Rectal smooth muscle tissue (tissue), 1 donor: ENCODE data around the gene DNAJC5.

Experiments
- H3K27ac ChIP-seq: one replicate; pipeline ENCODE4 v1.7.0; 2013; ENCODE audit warnings: low read depth, low read length, inconsistent platforms
- H3K27me3 ChIP-seq: one replicate; pipeline ENCODE4 v1.7.0; 2013; ENCODE audit warnings: low read length; ENCODE audit not compliant: control insufficient read depth, insufficient read depth
- H3K36me3 ChIP-seq: one replicate; pipeline ENCODE4 v1.7.0; 2013; ENCODE audit warnings: low read length; ENCODE audit not compliant: control insufficient read depth, insufficient read depth
- H3K4me1 ChIP-seq: one replicate; pipeline ENCODE4 v1.7.0; 2013; ENCODE audit warnings: low read length; ENCODE audit not compliant: control insufficient read depth, insufficient read depth
- H3K4me3 ChIP-seq: one replicate; pipeline ENCODE4 v1.7.0; 2013; ENCODE audit warnings: low read length
- H3K9ac ChIP-seq: one replicate; pipeline ENCODE4 v1.7.0; 2013; ENCODE audit warnings: low read length

DNAJC5 gene

DNA sequence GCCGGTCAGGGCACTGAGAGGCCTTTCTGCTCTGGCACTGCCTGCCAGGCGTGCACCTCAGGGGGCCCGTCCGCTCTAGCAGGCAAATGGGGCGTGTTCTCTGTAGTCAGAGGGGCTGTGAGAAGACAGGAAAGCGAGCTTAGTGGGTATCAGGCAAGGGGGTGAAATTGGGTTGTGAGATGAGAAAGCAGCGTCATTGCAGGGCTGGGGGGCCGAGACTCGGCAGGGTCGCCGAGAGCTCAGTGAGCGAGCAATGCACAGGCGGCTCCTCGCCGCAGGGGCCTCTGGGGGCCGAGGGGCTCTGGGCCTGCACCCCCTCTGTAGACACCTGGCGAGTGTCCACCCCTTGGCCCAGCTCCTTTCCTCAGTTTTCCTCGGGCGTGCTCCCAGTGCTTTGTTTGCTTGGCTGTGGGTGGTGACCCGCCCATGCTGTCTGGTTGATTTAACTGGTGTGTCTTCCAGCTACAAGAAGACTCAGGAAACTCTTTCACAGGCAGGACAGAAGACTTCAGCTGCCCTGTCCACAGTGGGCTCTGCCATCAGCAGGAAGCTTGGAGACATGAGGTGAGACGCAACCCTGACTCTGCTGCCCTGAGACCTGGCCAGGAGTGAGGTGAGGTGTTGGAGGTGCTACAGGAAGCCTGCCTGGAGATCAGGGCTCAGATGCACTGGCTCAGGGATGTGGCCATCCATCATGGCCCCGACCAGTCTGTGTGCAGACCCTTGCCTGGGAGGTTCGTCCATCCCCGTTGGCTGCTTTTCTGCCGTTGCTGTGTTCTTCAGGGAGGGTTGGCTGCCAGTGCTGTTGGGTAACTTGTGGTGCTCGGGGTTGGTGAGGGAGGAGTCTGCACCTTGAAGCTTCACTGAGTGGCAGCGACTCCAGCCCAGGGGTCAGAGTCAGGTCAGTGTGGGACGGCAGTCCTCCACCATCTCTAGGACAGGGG, 12.4 kb upstream of the DNAJC5 start:
- peaks cover 17% of the 10 kb centered on the region for H3K36me3 ChIP-seq
- H3K9ac ChIP-seq: no peak overlapping the region

GRCh38 chr20:63883201-63883593, 11.7 kb upstream of the DNAJC5 start:
- no peak overlapping the region for H3K4me3 ChIP-seq
- no peaks in the 10 kb centered on the region for H3K4me1 ChIP-seq
- peaks cover 17% of the 10 kb centered on the region for H3K36me3 ChIP-seq
- no peak overlapping the region for H3K9ac ChIP-seq
- no peak overlapping the region for H3K27ac ChIP-seq
- H3K27me3 ChIP-seq: no peaks in the 10 kb centered on the region

More for the DNA sequence above, 12.4 kb upstream of the DNAJC5 start:
- Histone ChIP-seq H3K4me3 (no peak overlapping the region), H3K27ac (no peak overlapping the region), H3K4me1 (no peaks in the 10 kb centered on the region), H3K27me3 (no peaks in the 10 kb centered on the region)

DNA sequence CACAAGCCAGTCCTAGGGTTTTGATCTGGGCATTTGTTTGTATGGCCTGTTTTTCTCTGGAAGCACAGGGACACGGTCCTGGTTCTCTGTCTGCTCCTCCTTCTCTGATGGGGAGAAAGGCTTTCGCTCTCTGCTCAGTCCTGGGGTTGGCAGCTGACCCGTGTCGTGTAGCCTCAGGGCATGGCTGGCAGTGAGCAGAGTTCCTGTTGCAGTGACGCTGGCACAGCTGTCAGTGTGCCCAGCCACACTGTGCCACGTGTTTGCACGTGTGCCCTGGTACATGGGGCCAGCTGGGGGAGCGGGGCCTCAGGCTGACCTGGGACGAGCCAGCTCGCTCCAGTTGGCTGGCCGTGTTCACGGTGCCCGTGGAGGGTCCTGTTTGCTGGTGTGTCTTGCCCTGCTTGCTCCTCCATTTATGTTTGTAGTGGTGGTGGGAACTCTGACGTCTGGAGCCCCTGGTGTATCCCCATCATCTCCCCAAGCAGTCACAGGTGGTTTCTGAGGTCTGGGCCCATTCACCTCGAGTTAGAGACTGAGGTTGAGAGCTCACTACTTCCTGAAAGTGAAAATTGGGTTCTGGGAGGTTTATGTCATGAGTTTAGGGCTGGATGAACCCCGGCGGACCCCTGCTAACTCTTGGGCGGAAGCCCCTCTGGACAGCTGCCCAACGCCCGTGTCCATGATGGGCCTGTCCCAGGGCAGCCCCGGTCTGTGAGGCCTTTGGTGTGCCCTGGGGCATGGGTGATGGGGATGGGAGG, 10.2 kb upstream of the DNAJC5 start:
- Histone ChIP-seq H3K27me3 (no peaks in the 10 kb centered on the region), H3K9ac (no peak overlapping the region), H3K4me1 (no peaks in the 10 kb centered on the region), H3K36me3 (peaks cover 24% of the 10 kb centered on the region), H3K4me3 (no peak overlapping the region), H3K27ac (no peak overlapping the region)

DNA sequence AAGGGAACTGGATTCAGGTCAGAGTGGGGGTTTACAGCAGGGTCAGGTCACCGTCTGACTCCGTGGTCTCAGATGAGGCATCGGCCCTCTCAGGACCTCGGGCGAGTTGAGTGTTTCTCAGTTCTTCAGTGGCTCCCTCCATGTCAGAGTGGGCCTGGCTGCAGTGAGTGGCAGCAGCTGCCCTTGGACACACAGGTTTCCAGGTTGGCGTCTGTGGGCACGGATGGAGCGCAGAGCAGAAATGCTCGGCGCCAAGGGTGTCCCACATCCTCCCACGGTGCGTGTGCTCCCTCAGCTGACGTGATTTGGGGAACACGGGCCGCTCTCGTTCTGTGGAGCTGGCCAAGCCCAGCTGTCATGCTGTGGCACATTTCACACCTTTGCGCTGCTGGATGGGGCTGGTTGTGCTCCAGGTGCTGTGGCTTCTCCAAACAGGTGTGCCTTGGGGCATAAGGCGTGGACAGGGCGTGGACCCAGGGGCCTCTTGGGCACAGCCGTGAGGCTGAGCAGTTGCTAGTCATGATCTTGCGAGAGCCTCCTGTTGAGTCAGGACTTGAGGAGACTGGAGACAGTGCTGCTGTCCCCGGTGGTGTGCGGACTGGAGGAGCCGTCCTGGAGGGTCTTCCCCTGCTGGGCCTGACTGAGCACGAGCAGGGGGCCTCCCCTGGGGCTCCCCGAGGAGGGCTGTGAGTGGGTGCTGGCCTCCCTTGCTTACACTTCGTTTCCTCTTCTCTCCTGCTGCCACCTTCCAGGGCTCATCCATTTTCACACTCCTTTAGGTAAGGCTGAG, 9.5 kb upstream of the DNAJC5 start:
- H3K9ac ChIP-seq: no peak overlapping the region
- no peaks in the 10 kb centered on the region for H3K27me3 ChIP-seq
- no peaks in the 10 kb centered on the region for H3K4me1 ChIP-seq
- no peak overlapping the region for H3K4me3 ChIP-seq
- no peak overlapping the region for H3K27ac ChIP-seq
- peaks cover 30% of the 10 kb centered on the region for H3K36me3 ChIP-seq

DNA sequence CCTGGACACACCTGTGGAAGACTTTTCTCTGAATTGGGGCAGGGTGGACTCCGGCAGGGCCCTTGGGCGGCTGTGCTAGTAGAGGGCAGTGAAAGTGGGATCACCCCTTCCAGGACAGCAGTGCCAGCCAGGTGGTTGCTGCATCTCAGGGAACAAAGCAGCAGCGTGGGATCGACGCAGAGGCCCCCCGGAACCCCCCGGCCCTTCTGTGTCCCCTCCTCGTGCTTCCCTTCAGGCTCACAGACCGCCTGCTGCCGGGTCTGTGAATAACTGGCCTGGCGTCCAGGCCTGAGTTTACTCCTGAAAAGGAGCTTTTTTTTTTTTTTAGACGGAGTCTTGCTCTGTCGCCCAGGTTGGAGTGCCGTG, 8.9 kb upstream of the DNAJC5 start:
- H3K36me3 ChIP-seq: peaks cover 30% of the 10 kb centered on the region
- no peak overlapping the region for H3K4me3 ChIP-seq
- H3K27me3 ChIP-seq: no peaks in the 10 kb centered on the region
- H3K4me1 ChIP-seq: no peaks in the 10 kb centered on the region
- H3K27ac ChIP-seq: no peak overlapping the region
- H3K9ac ChIP-seq: no peak overlapping the region

GRCh38 chr20:63886921-63887320, 8.0 kb upstream of the DNAJC5 start:
- no peaks in the 10 kb centered on the region for H3K4me1 ChIP-seq
- H3K4me3 ChIP-seq: no peak overlapping the region
- H3K36me3 ChIP-seq: peaks cover 30% of the 10 kb centered on the region
- no peak overlapping the region for H3K9ac ChIP-seq
- no peak overlapping the region for H3K27ac ChIP-seq
- H3K27me3 ChIP-seq: no peaks in the 10 kb centered on the region

DNA sequence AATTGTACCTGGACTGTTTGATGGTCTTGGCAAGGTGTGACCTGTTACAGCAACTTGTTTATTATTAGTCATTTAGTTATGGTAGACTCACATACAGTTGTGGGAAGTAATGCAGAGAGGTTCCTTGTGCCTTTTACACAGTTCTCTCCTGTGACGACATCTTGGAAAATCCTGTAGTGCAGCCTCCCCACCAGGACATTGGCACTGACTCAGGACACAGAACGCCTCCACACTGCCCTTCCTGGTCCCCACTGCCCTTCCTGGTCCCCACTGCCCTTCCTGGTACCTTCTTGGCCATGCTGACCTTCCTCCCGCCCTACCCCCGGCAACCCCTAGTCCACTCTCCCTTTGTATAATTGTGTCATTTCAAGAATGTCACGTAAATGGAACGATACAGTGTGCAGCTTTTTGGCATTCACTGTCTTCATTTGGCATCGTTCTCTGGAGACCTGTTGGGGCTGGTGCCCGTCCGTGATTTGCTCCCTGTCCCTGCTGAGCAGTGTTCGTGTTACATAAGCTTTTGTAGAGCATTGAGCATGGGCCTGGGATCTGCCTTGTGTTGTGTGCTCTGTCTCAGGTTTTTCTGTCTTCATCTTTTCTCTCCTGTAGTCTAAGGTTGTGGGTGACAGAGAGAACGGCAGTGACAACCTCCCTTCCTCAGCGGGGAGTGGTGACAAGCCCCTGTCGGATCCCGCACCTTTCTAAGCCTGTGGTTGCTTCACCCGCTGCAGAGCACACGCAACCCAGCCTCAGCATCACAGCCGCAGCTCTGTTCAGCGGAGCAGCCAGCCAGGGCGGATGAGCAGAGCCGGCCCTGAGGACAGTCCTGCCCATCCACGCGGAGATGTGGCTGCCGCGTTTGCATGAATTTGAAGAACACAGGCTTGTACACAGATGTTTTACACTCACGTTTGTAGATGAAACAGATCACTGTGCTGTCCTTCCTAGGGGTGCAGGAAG, 5.4 kb upstream of the DNAJC5 start:
- H3K9ac ChIP-seq: no peak overlapping the region
- H3K27ac ChIP-seq: no peak overlapping the region
- H3K27me3 ChIP-seq: no peaks in the 10 kb centered on the region
- H3K4me1 ChIP-seq: no peaks in the 10 kb centered on the region
- H3K4me3 ChIP-seq: no peak overlapping the region
- H3K36me3 ChIP-seq: peaks cover 19% of the 10 kb centered on the region

- Histone ChIP-seq H3K36me3 (peaks cover 15% of the 10 kb centered on the region), H3K4me3 (no peak overlapping the region), H3K27ac (no peak overlapping the region), H3K4me1 (no peaks in the 10 kb centered on the region), H3K27me3 (no peaks in the 10 kb centered on the region), H3K9ac (no peak overlapping the region)
Measured at GRCh38 chr20:63890201-63890576, 4.7 kb upstream of the DNAJC5 start.

GRCh38 chr20:63890616-63891015, 4.3 kb upstream of the DNAJC5 start:
- Histone ChIP-seq H3K27me3 (no peaks in the 10 kb centered on the region), H3K4me1 (no peaks in the 10 kb centered on the region), H3K9ac (no peak overlapping the region), H3K4me3 (no peak overlapping the region), H3K36me3 (peaks cover 15% of the 10 kb centered on the region), H3K27ac (no peak overlapping the region)

DNA sequence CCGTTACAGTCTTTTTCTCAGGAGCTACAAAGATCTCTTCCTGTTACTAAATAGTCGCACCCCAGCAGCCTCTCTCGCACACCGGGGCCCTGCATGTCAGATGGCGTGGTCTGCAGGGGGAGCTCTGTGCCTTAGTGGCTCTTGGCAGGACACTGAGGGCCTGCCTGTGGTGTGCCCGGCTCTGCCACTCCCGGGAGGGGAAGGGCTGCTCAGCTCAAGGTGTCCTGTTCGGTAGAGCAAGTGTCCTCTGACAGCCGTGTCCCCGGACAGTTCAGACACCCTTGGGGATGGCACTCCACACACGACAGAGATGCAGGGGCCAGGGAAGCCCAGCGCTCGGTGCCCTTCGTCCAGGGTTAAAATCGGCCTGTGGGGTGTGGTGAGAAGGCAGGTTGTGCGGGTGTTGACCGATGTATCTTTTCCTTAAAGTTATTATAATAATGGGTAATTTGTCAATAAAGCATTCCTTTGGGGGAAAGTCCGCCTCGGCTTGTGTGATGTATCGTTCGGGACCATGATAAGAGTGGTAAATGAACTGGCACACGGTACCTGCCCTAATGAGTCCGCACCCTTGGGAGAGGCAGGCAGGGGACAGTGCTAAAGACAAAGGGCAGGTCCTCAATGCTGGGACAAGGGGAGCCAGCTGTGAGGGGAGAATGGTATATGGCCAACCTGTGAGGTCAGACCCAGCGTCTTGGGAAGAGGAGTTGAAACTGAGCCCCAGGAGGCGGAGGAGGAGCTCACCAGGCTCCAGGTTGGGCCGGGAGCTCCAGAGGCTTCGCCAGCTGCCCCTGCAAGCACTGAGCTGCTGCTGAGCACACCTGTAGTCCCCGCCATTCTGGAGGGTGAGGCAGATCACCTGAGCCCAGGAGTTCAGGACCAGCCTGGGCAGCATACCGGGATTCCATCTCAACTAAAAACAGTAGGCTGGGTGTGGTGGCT, 3.6 kb upstream of the DNAJC5 start:
- no peak overlapping the region for H3K4me3 ChIP-seq
- H3K27me3 ChIP-seq: no peaks in the 10 kb centered on the region
- no peak overlapping the region for H3K27ac ChIP-seq
- H3K9ac ChIP-seq: no peak overlapping the region
- peaks cover 5% of the 10 kb centered on the region for H3K4me1 ChIP-seq
- H3K36me3 ChIP-seq: peaks cover 15% of the 10 kb centered on the region

DNA sequence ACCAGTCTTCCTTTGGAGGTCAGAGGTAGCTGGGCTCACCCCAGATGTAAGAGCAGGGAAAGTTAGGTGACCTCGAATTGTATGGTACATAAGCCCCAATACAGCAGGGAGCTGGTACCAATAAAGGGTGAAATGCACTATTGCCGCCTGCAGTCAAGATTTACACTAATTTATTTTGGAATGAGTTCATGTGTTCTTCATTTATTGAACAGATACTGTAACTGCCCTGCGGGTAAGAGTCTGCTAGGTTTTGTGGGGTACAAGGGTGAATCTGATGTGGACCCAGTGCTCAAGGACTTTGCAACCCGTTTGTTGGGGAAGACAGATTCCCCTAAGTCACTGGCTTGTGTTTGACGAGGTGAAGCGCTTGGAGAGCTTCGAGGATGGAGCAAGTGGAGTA, 2.5 kb upstream of the DNAJC5 start:
- Histone ChIP-seq H3K9ac (no peak overlapping the region), H3K27ac (no peak overlapping the region), H3K4me1 (peaks cover 10% of the 10 kb centered on the region), H3K36me3 (peaks cover 15% of the 10 kb centered on the region), H3K27me3 (no peaks in the 10 kb centered on the region), H3K4me3 (no peak overlapping the region)
